HUES48 (cell line): ENCODE measurements around the gene KDM4C.

Source experiments
- H3K27ac ChIP-seq: one replicate; pipeline ENCODE4 v1.7.0; 2013; ENCODE audit warnings: low read depth, low read length, inconsistent platforms
- H3K27me3 ChIP-seq: 2 replicates; pipeline ENCODE4 v1.6.1; 2013; ENCODE audit warnings: mild to moderate bottlenecking, low read length; ENCODE audit not compliant: control insufficient read depth, insufficient read depth
- H3K36me3 ChIP-seq: 2 replicates; pipeline ENCODE4 v1.6.1; 2013; ENCODE audit warnings: low read length; ENCODE audit not compliant: control insufficient read depth, insufficient read depth
- H3K4me1 ChIP-seq: 2 replicates; pipeline ENCODE4 v1.6.1; 2013; ENCODE audit warnings: mild to moderate bottlenecking, low read length; ENCODE audit not compliant: control insufficient read depth, insufficient read depth
- H3K4me3 ChIP-seq: 2 replicates; pipeline ENCODE4 v1.5.1; 2013; ENCODE audit warnings: mild to moderate bottlenecking, low read depth, low read length
- H3K9ac ChIP-seq: 2 replicates; pipeline ENCODE4 v1.6.1; 2013; ENCODE audit warnings: mild to moderate bottlenecking, low read depth, low read length, moderate library complexity
- H3K9me3 ChIP-seq: 2 replicates; pipeline ENCODE4 v1.6.1; 2013; ENCODE audit warnings: low read length; ENCODE audit not compliant: control insufficient read depth, insufficient read depth

Gene KDM4C

DNA sequence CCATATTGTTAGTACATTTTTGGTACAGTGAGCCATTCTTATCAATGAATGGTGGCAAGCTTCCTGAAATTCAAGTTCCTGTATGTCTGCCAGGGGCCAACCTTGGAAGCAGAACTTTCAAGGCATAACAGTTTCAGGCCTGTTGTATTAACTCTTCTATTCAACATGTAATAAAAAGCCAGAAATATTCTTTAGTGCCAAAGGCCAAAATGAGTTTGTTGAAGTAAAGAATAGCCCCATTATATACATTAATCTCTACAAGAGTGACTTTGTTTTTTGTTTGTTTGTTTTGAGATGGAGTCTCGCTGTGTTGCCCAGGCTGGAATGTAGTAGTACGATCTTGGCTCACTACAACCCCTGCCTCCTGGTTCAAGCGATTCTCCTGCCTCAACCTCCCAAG is 321.3 kb downstream of the KDM4C start:
- H3K9me3 ChIP-seq = no peaks in the 10 kb centered on the region
- no peak overlapping the region for H3K4me3 ChIP-seq
- peaks cover 12% of the 10 kb centered on the region for H3K36me3 ChIP-seq
- H3K27me3 ChIP-seq = no peaks in the 10 kb centered on the region
- H3K9ac ChIP-seq = no peak overlapping the region
- no peak overlapping the region for H3K27ac ChIP-seq
- no peaks in the 10 kb centered on the region for H3K4me1 ChIP-seq

DNA sequence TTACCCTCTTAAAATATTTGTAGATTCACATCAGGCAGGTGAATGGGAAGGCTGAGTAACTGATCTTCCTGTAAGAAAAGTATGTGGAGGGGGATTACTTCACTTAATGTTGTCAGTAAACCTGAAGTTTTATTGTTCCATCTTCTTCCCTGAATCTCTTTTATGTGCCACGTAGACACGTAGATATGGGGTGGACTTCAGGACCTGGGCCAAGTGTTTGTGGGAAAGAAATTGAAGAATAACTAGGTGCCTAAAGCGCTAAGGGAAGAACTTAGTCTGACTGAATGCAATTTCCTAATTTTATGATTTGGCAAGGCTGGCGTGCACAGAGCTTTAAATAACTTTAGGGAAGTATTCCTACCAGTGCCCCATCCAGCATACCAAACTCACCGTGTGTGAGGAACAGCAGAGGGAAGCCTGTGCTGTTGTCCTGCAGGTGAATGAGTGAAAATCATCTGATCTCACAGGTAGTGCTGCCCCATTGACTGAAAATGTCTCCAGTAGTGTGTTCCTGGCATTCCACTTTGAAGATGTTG is 323.4 kb downstream of the KDM4C start:
- Histone ChIP-seq H3K9ac (no peak overlapping the region), H3K27ac (no peak overlapping the region), H3K4me3 (no peak overlapping the region), H3K27me3 (no peaks in the 10 kb centered on the region), H3K4me1 (no peaks in the 10 kb centered on the region), H3K36me3 (peaks cover 12% of the 10 kb centered on the region), H3K9me3 (no peaks in the 10 kb centered on the region)

DNA sequence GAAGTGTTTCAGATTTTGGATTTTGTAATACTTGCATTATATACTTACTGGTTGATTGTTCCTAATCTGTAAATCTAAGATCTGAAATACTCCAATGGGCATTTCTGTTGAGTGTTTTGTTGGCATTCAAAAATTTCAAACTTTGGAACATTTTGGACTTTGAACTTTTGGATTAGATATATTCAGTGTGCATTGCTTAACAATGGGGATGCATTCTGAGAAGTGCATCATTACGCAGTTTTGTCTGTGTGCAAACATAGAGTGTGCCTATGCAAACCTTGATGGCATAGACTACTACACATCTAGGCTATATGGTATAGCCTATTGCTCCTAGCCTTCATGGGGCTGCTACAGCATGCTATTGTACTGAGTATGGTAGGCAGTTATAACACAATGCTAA is 325.4 kb downstream of the KDM4C start:
- Histone ChIP-seq H3K27me3 (no peaks in the 10 kb centered on the region), H3K9me3 (no peaks in the 10 kb centered on the region), H3K9ac (no peak overlapping the region), H3K4me1 (no peaks in the 10 kb centered on the region), H3K4me3 (no peak overlapping the region), H3K36me3 (no peaks in the 10 kb centered on the region), H3K27ac (no peak overlapping the region)

DNA sequence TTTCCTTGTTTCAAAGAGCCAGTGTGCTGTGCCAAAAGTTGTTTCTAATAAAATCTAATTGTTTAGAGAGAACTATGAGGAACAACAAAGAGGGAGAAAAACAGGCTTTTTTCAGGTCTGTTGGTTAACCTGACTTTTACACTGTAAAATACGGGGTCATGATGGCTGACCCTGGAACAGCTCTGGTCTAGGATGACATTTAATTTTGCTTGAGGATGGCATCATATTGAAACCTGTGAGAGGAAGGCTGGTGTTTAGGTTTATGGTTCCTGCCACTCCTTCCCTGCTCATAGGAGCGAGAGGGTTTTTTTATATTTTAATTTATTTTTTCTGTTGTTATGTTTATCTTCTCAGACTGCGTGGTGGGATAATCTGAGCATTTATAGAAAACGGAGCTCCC is 327.6 kb downstream of the KDM4C start:
- Histone ChIP-seq H3K9ac (no peak overlapping the region), H3K4me1 (no peaks in the 10 kb centered on the region), H3K27me3 (no peaks in the 10 kb centered on the region), H3K4me3 (no peak overlapping the region), H3K27ac (no peak overlapping the region), H3K36me3 (no peaks in the 10 kb centered on the region), H3K9me3 (no peaks in the 10 kb centered on the region)

DNA sequence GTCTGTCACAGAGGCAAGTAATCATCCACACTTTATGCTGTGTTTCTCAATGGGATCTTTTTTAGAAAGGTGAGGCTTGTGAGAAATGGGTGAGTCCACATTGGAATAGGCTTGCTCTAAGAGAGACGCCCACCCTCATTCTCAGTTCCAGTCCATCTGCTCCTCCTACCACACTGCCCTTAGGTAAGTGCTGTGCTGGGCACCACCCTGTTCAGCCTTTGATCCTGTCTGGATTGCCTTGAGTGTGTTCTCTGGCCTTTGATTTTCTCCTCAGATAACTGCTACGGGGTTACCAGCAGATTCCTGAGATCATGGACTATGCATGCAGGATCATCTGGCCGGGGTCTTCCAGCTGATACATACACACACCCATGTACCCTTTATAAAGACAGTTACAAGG is 328.6 kb downstream of the KDM4C start:
- Histone ChIP-seq H3K9me3 (no peaks in the 10 kb centered on the region), H3K27me3 (no peaks in the 10 kb centered on the region), H3K36me3 (no peaks in the 10 kb centered on the region), H3K9ac (no peak overlapping the region), H3K4me1 (no peaks in the 10 kb centered on the region), H3K4me3 (no peak overlapping the region), H3K27ac (no peak overlapping the region)

DNA sequence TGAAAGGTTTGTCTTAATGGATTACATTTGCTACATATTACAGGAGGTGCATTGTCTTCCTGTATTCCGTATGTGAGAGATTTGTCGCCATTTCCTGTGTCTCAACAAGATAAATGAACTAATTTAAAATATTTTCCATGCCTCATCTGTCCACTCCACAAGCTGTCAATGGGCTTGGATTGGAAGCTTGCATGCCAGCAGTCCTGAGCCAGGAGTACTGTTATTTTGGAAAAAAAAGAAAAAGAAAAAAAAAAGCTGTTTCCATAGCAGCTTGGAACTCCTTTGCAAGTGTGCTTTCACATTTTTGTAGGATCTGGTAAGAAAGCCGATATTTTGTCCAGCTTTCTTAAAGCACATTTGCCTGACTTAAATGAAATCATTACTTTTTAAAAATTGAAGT is 330.8 kb downstream of the KDM4C start:
- H3K4me3 ChIP-seq = no peak overlapping the region
- H3K4me1 ChIP-seq = no peaks in the 10 kb centered on the region
- H3K27ac ChIP-seq = no peak overlapping the region
- no peaks in the 10 kb centered on the region for H3K9me3 ChIP-seq
- no peak overlapping the region for H3K9ac ChIP-seq
- no peaks in the 10 kb centered on the region for H3K27me3 ChIP-seq
- no peaks in the 10 kb centered on the region for H3K36me3 ChIP-seq

DNA sequence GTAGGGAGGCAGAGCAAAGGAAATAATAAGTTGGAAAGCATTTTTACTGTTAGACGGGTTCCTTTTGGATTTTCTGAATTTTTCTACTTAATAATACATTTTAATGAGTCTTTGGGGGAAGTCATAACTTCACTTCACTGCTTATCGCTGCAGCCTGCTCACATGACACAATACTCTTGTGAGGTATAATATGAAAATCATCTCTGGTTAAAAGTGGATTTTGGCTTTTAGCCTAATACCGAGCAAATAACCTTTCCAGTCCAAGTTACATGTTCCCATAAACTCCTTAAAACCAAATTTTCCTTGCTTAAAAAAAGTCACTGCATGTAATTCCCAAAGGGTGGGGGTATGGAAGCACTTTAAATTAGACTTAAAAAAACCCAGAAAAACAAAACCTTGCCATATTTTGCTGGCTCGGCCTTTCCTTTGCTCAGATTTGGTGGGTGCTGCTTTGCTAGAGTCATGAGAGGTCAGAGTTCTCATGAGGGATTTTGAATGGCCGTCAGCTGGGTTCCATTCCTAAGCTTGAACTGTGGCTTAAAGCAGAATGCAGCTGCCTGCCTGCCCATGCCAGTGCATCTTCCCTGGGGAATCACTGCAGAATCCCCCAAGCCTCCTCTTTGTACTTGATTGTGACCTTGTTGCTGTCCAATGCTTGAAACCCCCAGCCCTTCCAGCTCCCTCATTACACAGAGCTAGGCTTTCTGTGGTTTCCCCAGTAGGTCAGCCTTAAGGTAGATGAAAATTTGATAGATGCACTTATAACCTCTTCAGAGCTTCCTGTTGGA is 331.8 kb downstream of the KDM4C start:
- H3K27ac ChIP-seq = no peak overlapping the region

DNA sequence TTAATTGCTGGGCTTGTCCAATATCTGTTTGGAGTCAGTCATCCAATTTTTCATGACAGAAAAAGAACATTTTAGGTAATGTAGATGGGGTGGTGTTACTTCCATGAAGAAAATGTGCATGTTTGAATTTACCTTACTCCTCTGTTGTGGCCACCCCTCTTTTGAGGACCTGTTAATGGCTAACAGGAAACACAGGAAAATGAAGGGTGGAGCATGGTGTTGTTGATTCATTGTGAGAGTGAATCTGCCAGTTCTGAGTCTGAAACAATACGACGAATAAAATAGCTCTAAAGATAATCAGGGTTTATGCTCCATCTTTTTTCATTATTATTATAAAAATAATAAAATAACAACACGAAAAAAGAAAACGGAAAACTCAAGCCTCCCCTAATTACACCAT is 335.3 kb downstream of the KDM4C start:
- no peak overlapping the region for H3K27ac ChIP-seq
- H3K9ac ChIP-seq = no peak overlapping the region
- no peaks in the 10 kb centered on the region for H3K36me3 ChIP-seq
- no peaks in the 10 kb centered on the region for H3K4me1 ChIP-seq
- H3K27me3 ChIP-seq = no peaks in the 10 kb centered on the region
- no peaks in the 10 kb centered on the region for H3K9me3 ChIP-seq
- H3K4me3 ChIP-seq = no peak overlapping the region

More for the DNA sequence above, 331.8 kb downstream of the KDM4C start:
- no peaks in the 10 kb centered on the region for H3K9me3 ChIP-seq
- H3K36me3 ChIP-seq = no peaks in the 10 kb centered on the region
- no peak overlapping the region for H3K9ac ChIP-seq
- H3K27me3 ChIP-seq = no peaks in the 10 kb centered on the region
- no peak overlapping the region for H3K4me3 ChIP-seq
- no peaks in the 10 kb centered on the region for H3K4me1 ChIP-seq

DNA sequence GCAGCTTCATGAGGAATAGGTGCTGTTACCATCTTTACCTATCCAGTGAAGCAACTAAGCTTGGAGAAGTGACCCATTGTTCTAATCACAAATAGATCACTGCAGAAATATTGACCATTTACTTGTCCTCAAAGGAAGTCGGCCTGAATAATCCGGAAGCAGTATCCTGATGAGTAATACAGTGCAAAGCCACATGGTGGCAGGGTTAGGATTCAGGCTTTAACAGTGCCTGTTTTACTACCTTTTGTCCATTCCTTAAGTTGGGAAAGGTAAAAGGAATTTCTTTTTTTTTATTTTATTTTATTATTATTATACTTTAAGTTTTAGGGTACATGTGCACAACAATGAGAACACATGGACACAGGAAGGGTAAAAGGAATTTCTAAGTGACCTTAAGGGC is 336.3 kb downstream of the KDM4C start:
- no peaks in the 10 kb centered on the region for H3K4me1 ChIP-seq
- H3K27ac ChIP-seq = no peak overlapping the region
- no peak overlapping the region for H3K9ac ChIP-seq
- no peak overlapping the region for H3K4me3 ChIP-seq
- H3K9me3 ChIP-seq = no peaks in the 10 kb centered on the region
- H3K36me3 ChIP-seq = no peaks in the 10 kb centered on the region
- no peaks in the 10 kb centered on the region for H3K27me3 ChIP-seq

DNA sequence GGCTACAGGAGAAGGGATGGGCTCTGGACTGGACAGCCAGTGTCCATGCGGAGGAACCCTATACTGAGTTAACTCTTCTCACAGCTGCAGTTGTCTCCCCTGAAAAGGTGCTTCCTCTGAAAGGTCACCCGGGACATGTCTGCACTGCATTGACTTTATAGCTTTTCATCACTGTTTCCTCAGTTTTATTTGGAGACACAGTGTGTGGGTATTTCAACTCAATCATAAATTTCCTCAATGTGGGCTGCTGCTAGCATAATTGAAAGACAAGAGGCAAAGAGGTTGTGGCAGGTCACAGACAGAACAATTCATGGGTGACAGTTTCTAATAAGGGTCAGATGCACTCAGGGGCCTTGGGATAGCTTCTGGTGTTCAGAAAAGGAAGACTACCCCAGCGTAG is 336.8 kb downstream of the KDM4C start:
- Histone ChIP-seq H3K36me3 (no peaks in the 10 kb centered on the region), H3K4me3 (no peak overlapping the region), H3K27me3 (no peaks in the 10 kb centered on the region), H3K9me3 (no peaks in the 10 kb centered on the region; the same call in 1 of the 2 replicates), H3K4me1 (no peaks in the 10 kb centered on the region), H3K27ac (no peak overlapping the region), H3K9ac (no peak overlapping the region)

DNA sequence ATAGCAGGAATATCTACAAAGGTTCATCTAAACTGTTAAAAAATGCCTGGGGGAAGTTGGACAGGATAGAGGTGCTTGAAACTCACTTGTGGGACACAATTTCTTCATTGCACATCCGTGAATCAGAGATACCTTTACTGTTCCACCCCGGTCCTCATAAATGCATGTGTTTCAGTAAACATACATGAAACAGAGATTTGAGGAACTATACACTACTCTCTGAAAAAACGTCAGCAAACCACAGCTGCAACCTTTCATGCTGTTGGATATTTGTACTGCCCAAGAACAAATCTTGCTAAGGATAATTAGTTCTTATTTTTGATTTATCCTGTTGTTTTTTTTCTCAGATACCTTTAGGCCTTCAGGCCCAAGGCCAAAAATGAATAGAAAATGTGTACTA is 337.3 kb downstream of the KDM4C start:
- Histone ChIP-seq H3K27me3 (no peaks in the 10 kb centered on the region), H3K4me3 (no peak overlapping the region), H3K9me3 (no peaks in the 10 kb centered on the region; the same call in 1 of the 2 replicates), H3K36me3 (no peaks in the 10 kb centered on the region), H3K27ac (no peak overlapping the region), H3K9ac (no peak overlapping the region), H3K4me1 (no peaks in the 10 kb centered on the region)
